ENCODE measurements around the gene MAP6D1.

The MAP6D1 gene

GRCh38 chr3:183814240-183814639 lies 11.1 kb downstream of the MAP6D1 start:
- Histone ChIP-seq H3K4me3 (ENCODE audit: low read length in 2 of 2) (no peak overlapping the region), H3K27ac (ENCODE audit: low read length) (no peak overlapping the region), H3K9me3 (ENCODE audit: control insufficient read depth in 2 of 2, low read length in 2 of 2) (no peaks in the 10 kb centered on the region), H3K9ac (ENCODE audit: low read length in 2 of 2) (no peak overlapping the region), H3K4me1 (ENCODE audit: control insufficient read depth, insufficient read depth, low read length) (no peaks in the 10 kb centered on the region), H3K36me3 (ENCODE audit: control insufficient read depth in 2 of 2, insufficient read depth in 2 of 2, low read length in 2 of 2) (peaks cover 20 to 29% of the 10 kb centered on the region in 2 donors), H3K27me3 (ENCODE audit: control insufficient read depth in 1 of 2, insufficient read depth in 2 of 2, low read length in 2 of 2) (no peaks in the 10 kb centered on the region)

- no peak overlapping the region for H3K9ac ChIP-seq (ENCODE audit: low read length in 2 of 2)
- no peak overlapping the region for H3K27ac ChIP-seq (ENCODE audit: low read length)
- H3K4me3 ChIP-seq (ENCODE audit: low read length in 2 of 2), result no peak overlapping the region
- H3K27me3 ChIP-seq (ENCODE audit: control insufficient read depth in 1 of 2, insufficient read depth in 2 of 2, low read length in 2 of 2), result no peaks in the 10 kb centered on the region
- no peaks in the 10 kb centered on the region for H3K9me3 ChIP-seq (ENCODE audit: control insufficient read depth in 2 of 2, low read length in 2 of 2)
- no peaks in the 10 kb centered on the region for H3K4me1 ChIP-seq (ENCODE audit: control insufficient read depth, insufficient read depth, low read length)
- H3K36me3 ChIP-seq (ENCODE audit: control insufficient read depth in 2 of 2, insufficient read depth in 2 of 2, low read length in 2 of 2), result peaks cover 28 to 36% of the 10 kb centered on the region in 2 donors
These were observed 12.5 kb downstream of the MAP6D1 start for GRCh38 chr3:183812761-183813445.

GRCh38 chr3:183811638-183812037 lies 13.7 kb downstream of the MAP6D1 start:
- no peak overlapping the region for H3K4me3 ChIP-seq (ENCODE audit: low read length in 2 of 2)
- no peaks in the 10 kb centered on the region for H3K4me1 ChIP-seq (ENCODE audit: control insufficient read depth, insufficient read depth, low read length)
- H3K27ac ChIP-seq (ENCODE audit: low read length), result no peak overlapping the region
- H3K27me3 ChIP-seq (ENCODE audit: control insufficient read depth in 1 of 2, insufficient read depth in 2 of 2, low read length in 2 of 2), result no peaks in the 10 kb centered on the region
- H3K9ac ChIP-seq (ENCODE audit: low read length in 2 of 2), result no peak overlapping the region
- peaks cover 40 to 47% of the 10 kb centered on the region in 2 donors for H3K36me3 ChIP-seq (ENCODE audit: control insufficient read depth in 2 of 2, insufficient read depth in 2 of 2, low read length in 2 of 2)
- H3K9me3 ChIP-seq (ENCODE audit: control insufficient read depth in 2 of 2, low read length in 2 of 2), result no peaks in the 10 kb centered on the region

GRCh38 chr3:183810643-183811594 lies 14.5 kb downstream of the MAP6D1 start:
- Histone ChIP-seq H3K36me3 (ENCODE audit: control insufficient read depth in 2 of 2, insufficient read depth in 2 of 2, low read length in 2 of 2) (peaks cover 44 to 46% of the 10 kb centered on the region in 2 donors), H3K4me3 (ENCODE audit: low read length in 2 of 2) (no peak overlapping the region), H3K27me3 (ENCODE audit: control insufficient read depth in 1 of 2, insufficient read depth in 2 of 2, low read length in 2 of 2) (no peaks in the 10 kb centered on the region), H3K9me3 (ENCODE audit: control insufficient read depth in 2 of 2, low read length in 2 of 2) (no peaks in the 10 kb centered on the region), H3K9ac (ENCODE audit: low read length in 2 of 2) (no peak overlapping the region), H3K27ac (ENCODE audit: low read length) (no peak overlapping the region), H3K4me1 (ENCODE audit: control insufficient read depth, insufficient read depth, low read length) (no peaks in the 10 kb centered on the region)

GRCh38 chr3:183809270-183809669 lies 16.1 kb downstream of the MAP6D1 start:
- no peak overlapping the region for H3K27ac ChIP-seq (ENCODE audit: low read length)
- peaks cover 51 to 52% of the 10 kb centered on the region in 2 donors for H3K36me3 ChIP-seq (ENCODE audit: control insufficient read depth in 2 of 2, insufficient read depth in 2 of 2, low read length in 2 of 2)

GRCh38 chr3:183808355-183808754 lies 17.0 kb downstream of the MAP6D1 start:
- Histone ChIP-seq H3K27me3 (ENCODE audit: control insufficient read depth in 1 of 2, insufficient read depth in 2 of 2, low read length in 2 of 2) (no peaks in the 10 kb centered on the region), H3K4me1 (ENCODE audit: control insufficient read depth, insufficient read depth, low read length) (no peaks in the 10 kb centered on the region), H3K9me3 (ENCODE audit: control insufficient read depth in 2 of 2, low read length in 2 of 2) (no peaks in the 10 kb centered on the region), H3K36me3 (ENCODE audit: control insufficient read depth in 2 of 2, insufficient read depth in 2 of 2, low read length in 2 of 2) (peaks cover 56 to 57% of the 10 kb centered on the region in 2 donors), H3K9ac (ENCODE audit: low read length in 2 of 2) (no peak overlapping the region), H3K4me3 (ENCODE audit: low read length in 2 of 2) (no peak overlapping the region), H3K27ac (ENCODE audit: low read length) (no peak overlapping the region)

More at GRCh38 chr3:183809270-183809669, 16.1 kb downstream of the MAP6D1 start:
- no peaks in the 10 kb centered on the region for H3K27me3 ChIP-seq (ENCODE audit: control insufficient read depth in 1 of 2, insufficient read depth in 2 of 2, low read length in 2 of 2)
- H3K9me3 ChIP-seq (ENCODE audit: control insufficient read depth in 2 of 2, low read length in 2 of 2), result no peaks in the 10 kb centered on the region
- H3K4me1 ChIP-seq (ENCODE audit: control insufficient read depth, insufficient read depth, low read length), result no peaks in the 10 kb centered on the region
- H3K9ac ChIP-seq (ENCODE audit: low read length in 2 of 2), result no peak overlapping the region
- H3K4me3 ChIP-seq (ENCODE audit: low read length in 2 of 2), result no peak overlapping the region

GRCh38 chr3:183807881-183808280 lies 17.5 kb downstream of the MAP6D1 start:
- Histone ChIP-seq H3K4me3 (ENCODE audit: low read length in 2 of 2) (no peak overlapping the region), H3K27ac (ENCODE audit: low read length) (no peak overlapping the region), H3K9me3 (ENCODE audit: control insufficient read depth in 2 of 2, low read length in 2 of 2) (no peaks in the 10 kb centered on the region), H3K36me3 (ENCODE audit: control insufficient read depth in 2 of 2, insufficient read depth in 2 of 2, low read length in 2 of 2) (peaks cover 60% of the 10 kb centered on the region in 2 donors), H3K9ac (ENCODE audit: low read length in 2 of 2) (no peak overlapping the region), H3K4me1 (ENCODE audit: control insufficient read depth, insufficient read depth, low read length) (no peaks in the 10 kb centered on the region), H3K27me3 (ENCODE audit: control insufficient read depth in 1 of 2, insufficient read depth in 2 of 2, low read length in 2 of 2) (no peaks in the 10 kb centered on the region)

- Histone ChIP-seq H3K4me3 (ENCODE audit: low read length in 2 of 2) (no peak overlapping the region), H3K4me1 (ENCODE audit: control insufficient read depth, insufficient read depth, low read length) (no peaks in the 10 kb centered on the region), H3K9ac (ENCODE audit: low read length in 2 of 2) (no peak overlapping the region), H3K27me3 (ENCODE audit: control insufficient read depth in 1 of 2, insufficient read depth in 2 of 2, low read length in 2 of 2) (no peaks in the 10 kb centered on the region), H3K9me3 (ENCODE audit: control insufficient read depth in 2 of 2, low read length in 2 of 2) (no peaks in the 10 kb centered on the region), H3K27ac (ENCODE audit: low read length) (no peak overlapping the region), H3K36me3 (ENCODE audit: control insufficient read depth in 2 of 2, insufficient read depth in 2 of 2, low read length in 2 of 2) (peaks cover 62% of the 10 kb centered on the region in 2 donors)
These were observed 18.1 kb downstream of the MAP6D1 start for GRCh38 chr3:183807209-183807728.

GRCh38 chr3:183802989-183803388 lies 22.4 kb downstream of the MAP6D1 start:
- Histone ChIP-seq H3K9me3 (ENCODE audit: control insufficient read depth in 2 of 2, low read length in 2 of 2) (no peaks in the 10 kb centered on the region), H3K27me3 (ENCODE audit: control insufficient read depth in 1 of 2, insufficient read depth in 2 of 2, low read length in 2 of 2) (no peaks in the 10 kb centered on the region), H3K9ac (ENCODE audit: low read length in 2 of 2) (no peak overlapping the region), H3K4me3 (ENCODE audit: low read length in 2 of 2) (no peak overlapping the region), H3K27ac (ENCODE audit: low read length) (no peak overlapping the region), H3K36me3 (ENCODE audit: control insufficient read depth in 2 of 2, insufficient read depth in 2 of 2, low read length in 2 of 2) (peaks cover 68 to 70% of the 10 kb centered on the region in 2 donors), H3K4me1 (ENCODE audit: control insufficient read depth, insufficient read depth, low read length) (no peaks in the 10 kb centered on the region)

- Histone ChIP-seq H3K4me3 (ENCODE audit: low read length in 2 of 2) (no peak overlapping the region), H3K27me3 (ENCODE audit: control insufficient read depth in 1 of 2, insufficient read depth in 2 of 2, low read length in 2 of 2) (no peaks in the 10 kb centered on the region), H3K9ac (ENCODE audit: low read length in 2 of 2) (no peak overlapping the region), H3K9me3 (ENCODE audit: control insufficient read depth in 2 of 2, low read length in 2 of 2) (no peaks in the 10 kb centered on the region), H3K4me1 (ENCODE audit: control insufficient read depth, insufficient read depth, low read length) (no peaks in the 10 kb centered on the region), H3K36me3 (ENCODE audit: control insufficient read depth in 2 of 2, insufficient read depth in 2 of 2, low read length in 2 of 2) (peaks cover 58 to 60% of the 10 kb centered on the region in 2 donors), H3K27ac (ENCODE audit: low read length) (no peak overlapping the region)
These were observed 23.8 kb downstream of the MAP6D1 start for GRCh38 chr3:183801601-183802000.
